Measurements from ENCODE around the gene OR10W1. TPM values are rescaled to one million over a fixed set of nuclear protein-coding genes. Genes with fewer than 3 reads are reported as not detected.

The OR10W1 gene
- total RNA-seq, 1 experiment from 2014 or later: not detected

GRCh38 chr11:58227956-58228615 lies 40.0 kb downstream of the OR10W1 start:
- POLR2A ChIA-PET: no interaction called here

GRCh38 chr11:58222721-58223120 lies 45.3 kb downstream of the OR10W1 start:
- BruUV-seq (replicated peaks): no TSS peak
- no peak for DNase-seq
- CTCF ChIA-PET: no interaction called here
- no peak overlapping the region for H3K4me3 Mint-ChIP-seq (ENCODE audit: unreplicated experiment)
- peaks cover 2% of the 10 kb centered on the region for H3K9me3 Mint-ChIP-seq (ENCODE audit: unreplicated experiment)
- Histone ChIP-seq H3K36me3 (ENCODE audit: control insufficient read depth, insufficient read depth, low read length) (no peaks in the 10 kb centered on the region), H3K4me1 (no peaks in the 10 kb centered on the region), H3K9me3 (no peaks in the 10 kb centered on the region), H3K4me3 (ENCODE audit: low read depth, low read length) (no peak overlapping the region), H3K27me3 (replicated peaks; ENCODE audit: control insufficient read depth, insufficient read depth, low read length) (no peaks in the 10 kb centered on the region)
- no peak for TF ChIP-seq CTCF (IDR thresholded peaks at IDR 0.05; ENCODE audit: insufficient read depth in 1 of 2, low read depth in 1 of 2, low read length in 1 of 2, severe bottlenecking in 1 of 2, unreplicated experiment in 1 of 2)
- intact Hi-C loops (cut with micrococcal nuclease; ENCODE audit: unreplicated experiment): no loop called here
- peaks cover 5% of the 10 kb centered on the region for H3K4me1 Mint-ChIP-seq (ENCODE audit: low read depth, unreplicated experiment)
- H3K27me3 Mint-ChIP-seq (ENCODE audit: insufficient read depth, unreplicated experiment): no peaks in the 10 kb centered on the region
- H3K27ac Mint-ChIP-seq (ENCODE audit: unreplicated experiment): no peak overlapping the region
- H3K36me3 Mint-ChIP-seq (ENCODE audit: insufficient read depth, unreplicated experiment): no peaks in the 10 kb centered on the region
- POLR2A ChIA-PET: no interaction called here

More at GRCh38 chr11:58227956-58228615, 40.0 kb downstream of the OR10W1 start:
- TF ChIP-seq CTCF (IDR thresholded peaks at IDR 0.05; ENCODE audit: insufficient read depth in 1 of 2, low read depth in 1 of 2, low read length in 1 of 2, severe bottlenecking in 1 of 2, unreplicated experiment in 1 of 2): no peak
- no TSS peak for BruUV-seq (replicated peaks)
- Mint-ChIP-seq H3K27ac (ENCODE audit: unreplicated experiment) (no peak overlapping the region), H3K4me3 (ENCODE audit: unreplicated experiment) (no peak overlapping the region), H3K36me3 (ENCODE audit: insufficient read depth, unreplicated experiment) (no peaks in the 10 kb centered on the region), H3K27me3 (ENCODE audit: insufficient read depth, unreplicated experiment) (no peaks in the 10 kb centered on the region), H3K9me3 (ENCODE audit: unreplicated experiment) (peaks cover 11% of the 10 kb centered on the region), H3K4me1 (ENCODE audit: low read depth, unreplicated experiment) (no peaks in the 10 kb centered on the region)
- no peak for DNase-seq
- CTCF ChIA-PET: no interaction called here
- Histone ChIP-seq H3K9me3 (no peaks in the 10 kb centered on the region), H3K36me3 (ENCODE audit: control insufficient read depth, insufficient read depth, low read length) (no peaks in the 10 kb centered on the region), H3K4me3 (ENCODE audit: low read depth, low read length) (no peak overlapping the region), H3K27me3 (replicated peaks; ENCODE audit: control insufficient read depth, insufficient read depth, low read length) (no peaks in the 10 kb centered on the region), H3K4me1 (no peaks in the 10 kb centered on the region)
- intact Hi-C loops (cut with micrococcal nuclease; ENCODE audit: unreplicated experiment): no loop called here

Other genes with a start within 250 kb of the OR10W1 start
- not detected in 2 replicates for gene OR9Q1, start 244.4 kb downstream of the OR10W1 start, total RNA-seq (2022)
- gene OR6Q1, start 237.3 kb downstream of the OR10W1 start, total RNA-seq (2022): not detected in 2 replicates
- not detected in 2 replicates for gene OR9I1, start 142.7 kb downstream of the OR10W1 start, total RNA-seq (2022)
- not detected in 2 replicates for gene OR9Q2, start 79.2 kb downstream of the OR10W1 start, total RNA-seq (2022)
- gene OR1S2, start 64.1 kb downstream of the OR10W1 start, total RNA-seq (2022): not detected in 2 replicates
- not detected in 2 replicates for gene OR1S1, start 55.5 kb downstream of the OR10W1 start, total RNA-seq (2022)
- not detected in 2 replicates for gene OR10Q1, start 39.3 kb downstream of the OR10W1 start, total RNA-seq (2022)
- not detected in 2 replicates for gene OR5B17, start 90.8 kb upstream of the OR10W1 start, total RNA-seq (2022)
- gene OR5B3, start 138.6 kb upstream of the OR10W1 start, total RNA-seq (2022): not detected in 2 replicates
- gene OR5B2, start 159.9 kb upstream of the OR10W1 start, total RNA-seq (2022): not detected in 2 replicates
- gene OR5B12, start 174.0 kb upstream of the OR10W1 start, total RNA-seq (2022): not detected in 2 replicates
- not detected in 2 replicates for gene OR5B21, start 239.8 kb upstream of the OR10W1 start, total RNA-seq (2022)

Data from Caco-2 (cell line).